Panc1 (cell line): ENCODE results near the gene HOXA10. TPM values are rescaled to one million over a fixed set of nuclear protein-coding genes. Genes with fewer than 3 reads are reported as not detected.

Source experiments
- ATAC-seq: fragments of 200-7000 bp; cut with Tn5 transposase; 2 replicates; pipeline ENCODE4 v1.9.1; 2020; ENCODE audit warnings: mild to moderate bottlenecking, moderate library complexity
- BruUV-seq: library from RNA; stranded (reverse); fragments of 400-500 nt; replicated peaks from 2 replicates; lab custom pipeline; 2021; lab: Mats Ljungman, UMichigan
- CTCF ChIA-PET: fragments of 300-600 bp; sonication (Branson Sonifier 250); formaldehyde crosslinking; loops from one replicate; lab custom pipeline; 2022; ENCODE audit warnings: antibody characterized with exemption; lab: Charles Lee
- POLR2A ChIA-PET: fragments of 300-600 bp; sonication (Branson Sonifier 250); formaldehyde crosslinking; loops from one replicate; lab custom pipeline; 2022; ENCODE audit warnings: antibody characterized with exemption; lab: Charles Lee
- DNase-seq: peaks from one replicate; pipeline ENCODE4 v3.0.0-alpha.2; 2010; ENCODE audit warnings: low read depth, low spot score
- H3K27ac ChIP-seq: 2 replicates; pipeline ENCODE4 v1.5.1; 2011; ENCODE audit warnings: mild to moderate bottlenecking, low read length, inconsistent platforms
- H3K27me3 ChIP-seq: fragments of 200-500 bp; sonication (Bioruptor generic); 2 replicates; pipeline ENCODE4 v1.6.0; 2014; ENCODE audit warnings: low read length, inconsistent platforms; ENCODE audit not compliant: control insufficient read depth, insufficient read depth
- H3K36me3 ChIP-seq: fragments of 200-500 bp; sonication (Bioruptor generic); 2 replicates; pipeline ENCODE4 v1.5.1; 2014; ENCODE audit warnings: inconsistent platforms, mild to moderate bottlenecking, low read length, moderate library complexity; ENCODE audit not compliant: control insufficient read depth, insufficient read depth
- H3K4me1 ChIP-seq: 2 replicates; pipeline ENCODE4 v1.5.1; 2011; ENCODE audit warnings: inconsistent platforms, mild to moderate bottlenecking, low read length, moderate library complexity; ENCODE audit not compliant: control insufficient read depth, insufficient read depth
- H3K4me3 ChIP-seq, 2 experiments: 2 replicates each; pipeline ENCODE4 v1.5.1; 2011 to 2012; ENCODE audit warnings: low read depth in 2 of 2, low read length in 2 of 2, mild to moderate bottlenecking in 2 of 2, inconsistent platforms in 1 of 2, moderate library complexity in 1 of 2
- H3K9me3 ChIP-seq: fragments of 200-500 bp; sonication (Bioruptor generic); 2 replicates; pipeline ENCODE4 v1.5.1; 2014; ENCODE audit warnings: low read depth, mild to moderate bottlenecking, inconsistent platforms, low read length, moderate library complexity; ENCODE audit not compliant: control insufficient read depth, insufficient read depth
- CTCF ChIP-seq: fragments of 450-650 bp; IDR thresholded peaks from 2 replicates; pipeline ENCODE4 v1.5.1; 2017; ENCODE audit warnings: mild to moderate bottlenecking
- POLR2AphosphoS5 ChIP-seq: IDR thresholded peaks from 2 replicates; pipeline ENCODE4 v1.6.1; 2012; ENCODE audit warnings: mild to moderate bottlenecking, low read depth, low read length, moderate library complexity
- REST ChIP-seq, 2 experiments: IDR thresholded peaks; 2 replicates each; pipeline ENCODE4 v1.6.1; 2011 to 2012; ENCODE audit warnings: low read depth in 2 of 2, control low read depth in 1 of 2, low read length in 1 of 2, mild to moderate bottlenecking in 1 of 2, moderate library complexity in 1 of 2; ENCODE audit not compliant: insufficient read depth in 1 of 2
- SIN3A ChIP-seq: IDR thresholded peaks from 2 replicates; pipeline ENCODE4 v1.6.1; 2012; ENCODE audit warnings: low read depth, mild to moderate bottlenecking, low read length, moderate library complexity, borderline replicate concordance; ENCODE audit not compliant: insufficient read depth
- TCF7L2 ChIP-seq: IDR thresholded peaks from 2 replicates; pipeline ENCODE4 v1.6.1; 2011; ENCODE audit warnings: mild to moderate bottlenecking, low read depth, low read length, inconsistent platforms
- in situ Hi-C: cut with HindIII; loops from 2 replicates; pipeline ENCODE4 v1.10.0; 2016; ENCODE audit warnings: low sequenced_read_pairs, low pct_unique_long_range_greater_than_20kb
- intact Hi-C: fragments of 100-400 bp; cut with micrococcal nuclease; formaldehyde crosslinking; loops from one replicate; pipeline ENCODE4 v1.10.0; 2022; ENCODE audit not compliant: unreplicated experiment
- total RNA-seq: library from RNA; stranded (reverse); gene quantifications from one replicate; pipeline ENCODE4 v1.2.1, GENCODE V29; 2021; ENCODE audit not compliant: unreplicated experiment

The HOXA10 gene
- total RNA-seq, 1 experiment from 2014 or later, result 0.41 TPM

- Histone ChIP-seq H3K27me3 (no peaks in the 10 kb centered on the region), H3K4me1 (peaks cover 20% of the 10 kb centered on the region), H3K27ac (peak overlapping the region; percentile 89), H3K36me3 (no peaks in the 10 kb centered on the region), H3K4me3 (peak overlapping the region; percentile 57 to 83), H3K9me3 (no peaks in the 10 kb centered on the region)
- TF ChIP-seq CTCF, result no peak
- no peak for TF ChIP-seq SIN3A
- no peak for TF ChIP-seq TCF7L2
- no peak for TF ChIP-seq REST (IDR thresholded peaks at IDR 0.05; ENCODE audit: insufficient read depth in 1 of 2, low read depth in 2 of 2, low read length in 1 of 2)
- ChIA-PET CTCF (interaction anchor here (0.8 to 3.4 kb wide), 3 partner anchors 11 to 442 kb away, joined by 4 to 24 read pairs (median 4); no protein-coding TSS in a partner anchor), POLR2A (no interaction called here)
- intact Hi-C loops (no loop called here), in situ Hi-C loops (no loop called here)
- DNase-seq (no peak), ATAC-seq (peak; percentile 72)
- BruUV-seq, result no TSS peak
Observed at GRCh38 chr7:27149842-27150567, 24.1 kb downstream of the HOXA10 start.

GRCh38 chr7:27148756-27149641 is 25.1 kb downstream of the HOXA10 start:
- in situ Hi-C loops (no loop called here), intact Hi-C loops (no loop called here)
- peak overlapping the region; percentile 57 to 83 for H3K4me3 ChIP-seq
- POLR2A ChIA-PET, result no interaction called here
- ATAC-seq, result no peak
- no peaks in the 10 kb centered on the region for H3K36me3 ChIP-seq
- peak overlapping the region; percentile 89 for H3K27ac ChIP-seq
- H3K9me3 ChIP-seq, result no peaks in the 10 kb centered on the region
- peaks cover 20% of the 10 kb centered on the region for H3K4me1 ChIP-seq
- DNase-seq, result no peak
- no TSS peak for BruUV-seq
- CTCF ChIA-PET, result interaction anchor here (0.5 to 3.4 kb wide), 2 partner anchors 12 to 14 kb away, joined by 3 to 24 read pairs; no protein-coding TSS in a partner anchor
- no peaks in the 10 kb centered on the region for H3K27me3 ChIP-seq
- TF ChIP-seq CTCF (no peak), TCF7L2 (0 out of 2 replicates have a peak, but pooled peaks have one; percentile 43), POLR2AphosphoS5 (no peak)
